Liver (tissue), 9 donors: ENCODE results near the gene HCK. TPM values are rescaled to one million over a fixed set of nuclear protein-coding genes. Genes with fewer than 3 reads are reported as not detected.

Experiments used
- DNase-seq: peaks from one replicate; pipeline ENCODE4 v3.0.0-alpha.2; 2017; ENCODE audit warnings: low spot score
- H3K27ac ChIP-seq, 2 donors: one replicate each; pipeline ENCODE4 v1.7.0; 2013; ENCODE audit warnings: inconsistent platforms in 2 of 2, low read length in 2 of 2, control low read depth in 1 of 2, low read depth in 1 of 2, mild to moderate bottlenecking in 1 of 2
- H3K27me3 ChIP-seq, 4 donors: one replicate each; pipeline versions ENCODE4 v1.6.1 to v1.7.0; 2013; ENCODE audit warnings: low read length in 3 of 4, inconsistent platforms in 1 of 4, mild to moderate bottlenecking in 1 of 4, moderate library complexity in 1 of 4; ENCODE audit not compliant: control insufficient read depth in 4 of 4, insufficient read depth in 4 of 4
- H3K36me3 ChIP-seq, 4 donors: one replicate each; pipeline versions ENCODE4 v1.6.1 to v1.7.0; 2013; ENCODE audit warnings: low read length in 3 of 4, mild to moderate bottlenecking in 3 of 4, low read depth in 1 of 4, moderate library complexity in 1 of 4; ENCODE audit not compliant: control insufficient read depth in 4 of 4, insufficient read depth in 3 of 4
- H3K4me1 ChIP-seq, 4 donors: one replicate each; pipeline versions ENCODE4 v1.6.1 to v1.7.0; 2013; ENCODE audit warnings: low read length in 3 of 4, mild to moderate bottlenecking in 3 of 4, moderate library complexity in 1 of 4; ENCODE audit not compliant: control insufficient read depth in 4 of 4, insufficient read depth in 4 of 4
- H3K4me3 ChIP-seq, 3 donors: one replicate each; pipeline versions ENCODE4 v1.6.1 to v1.7.0; 2013; ENCODE audit warnings: low read length in 3 of 3, control low read depth in 1 of 3, low read depth in 1 of 3, mild to moderate bottlenecking in 1 of 3
- H3K9ac ChIP-seq, 2 donors: one replicate each; pipeline ENCODE4 v1.7.0; 2013; ENCODE audit warnings: low read length in 2 of 2, mild to moderate bottlenecking in 2 of 2, moderate library complexity in 2 of 2, control low read depth in 1 of 2, low read depth in 1 of 2
- H3K9me3 ChIP-seq, 4 donors: one replicate each; pipeline versions ENCODE4 v1.6.1 to v1.7.0; 2013; ENCODE audit warnings: low read length in 3 of 4; ENCODE audit not compliant: control insufficient read depth in 4 of 4
- EGR1 ChIP-seq, 2 donors: IDR thresholded peaks; 2 replicates each; pipeline ENCODE4 v1.6.1; 2016 to 2018; ENCODE audit warnings: antibody characterized with exemption in 2 of 2, low read depth in 2 of 2
- FOXA1 ChIP-seq: IDR thresholded peaks from 2 replicates; pipeline ENCODE4 v1.6.1; 2016; ENCODE audit warnings: antibody characterized with exemption
- GABPA ChIP-seq, 2 donors: IDR thresholded peaks in 1 of 2; conservative IDR thresholded peaks in 1 of 2; 2 replicates each; pipeline ENCODE4 v1.6.1; 2016; ENCODE audit warnings: antibody characterized with exemption in 2 of 2, mild to moderate bottlenecking in 1 of 2, moderate library complexity in 1 of 2
- HNF4A ChIP-seq, 2 donors: conservative IDR thresholded peaks; 2 replicates each; pipeline ENCODE4 v1.6.1; 2016; ENCODE audit warnings: antibody characterized with exemption in 2 of 2, mild to moderate bottlenecking in 2 of 2
- HNF4G ChIP-seq: IDR thresholded peaks from 2 replicates; pipeline ENCODE4 v1.6.1; 2016; ENCODE audit warnings: antibody characterized with exemption
- JUND ChIP-seq, 2 donors: IDR thresholded peaks; 2 replicates each; pipeline ENCODE4 v1.6.1; 2016; ENCODE audit warnings: antibody characterized with exemption in 2 of 2
- NR2F2 ChIP-seq: IDR thresholded peaks from 2 replicates; pipeline ENCODE4 v1.6.1; 2016; ENCODE audit warnings: antibody characterized with exemption
- RXRA ChIP-seq, 2 donors: IDR thresholded peaks; 2 replicates each; pipeline ENCODE4 v1.6.1; 2017 to 2018; ENCODE audit warnings: antibody characterized with exemption in 2 of 2, mild to moderate bottlenecking in 1 of 2
- SP1 ChIP-seq: IDR thresholded peaks from 2 replicates; pipeline ENCODE4 v1.6.1; 2018; ENCODE audit warnings: antibody characterized with exemption, mild to moderate bottlenecking
- TAF1 ChIP-seq: conservative IDR thresholded peaks from 2 replicates; pipeline ENCODE4 v1.6.1; 2016; ENCODE audit warnings: antibody characterized with exemption, mild to moderate bottlenecking
- YY1 ChIP-seq: IDR thresholded peaks from 2 replicates; pipeline ENCODE4 v1.6.1; 2016; ENCODE audit warnings: antibody characterized with exemption, mild to moderate bottlenecking
- WGBS: extraction: QIAGEN DNeasy Blood & Tissue Kit; methylation state at CpG from one replicate; pipeline ENCODE4 v1.1.7; 2013; 5-methylcytosine and 5-hydroxymethylcytosine counted together
- polyA plus RNA-seq, 2 donors: library from polyadenylated mRNA; stranded (reverse) in 1 of 2; unstranded in 1 of 2; fragments of 200-250 nt in 1 of 2; fragments of >200 nt in 1 of 2; fragmentation: Nextera tagmentation in 1 of 2; extraction: Ambion mirVana in 1 of 2; gene quantifications; one replicate each; pipeline versions ENCODE4 v1.2.1 to v1.2.3, GENCODE V29; 2013 to 2015
- total RNA-seq, 2 donors: library from RNA; depleted of rRNA; stranded (reverse); fragments of >200 nt; gene quantifications; one replicate each; pipeline ENCODE4 v1.2.3, GENCODE V29; 2014
- TF ChIP-seq, protein P1 (sequence below): fragments of 150-350 bp; IDR thresholded peaks from 2 replicates; pipeline ENCODE4 v1.5.1; 2017; ENCODE audit warnings: improper control_type of control experiment, low read depth, low read length; ENCODE audit not compliant: missing input control
- TF ChIP-seq, protein P2 (sequence below): IDR thresholded peaks from 2 replicates; pipeline ENCODE4 v1.6.1; 2016; ENCODE audit warnings: antibody characterized with exemption
- TF ChIP-seq, protein P3 (sequence below): IDR thresholded peaks from 2 replicates; pipeline ENCODE4 v1.6.1; 2016; ENCODE audit warnings: antibody characterized with exemption
- donor health status: healthy.
- donor health status: healthy.
- donor health status: healthy.
- donor health status: healthy.
- donor health status: healthy.

HCK gene
- total and polyA plus RNA-seq, 4 donors, result 1.8 to 20.6 (median 10.2) TPM

DNA sequence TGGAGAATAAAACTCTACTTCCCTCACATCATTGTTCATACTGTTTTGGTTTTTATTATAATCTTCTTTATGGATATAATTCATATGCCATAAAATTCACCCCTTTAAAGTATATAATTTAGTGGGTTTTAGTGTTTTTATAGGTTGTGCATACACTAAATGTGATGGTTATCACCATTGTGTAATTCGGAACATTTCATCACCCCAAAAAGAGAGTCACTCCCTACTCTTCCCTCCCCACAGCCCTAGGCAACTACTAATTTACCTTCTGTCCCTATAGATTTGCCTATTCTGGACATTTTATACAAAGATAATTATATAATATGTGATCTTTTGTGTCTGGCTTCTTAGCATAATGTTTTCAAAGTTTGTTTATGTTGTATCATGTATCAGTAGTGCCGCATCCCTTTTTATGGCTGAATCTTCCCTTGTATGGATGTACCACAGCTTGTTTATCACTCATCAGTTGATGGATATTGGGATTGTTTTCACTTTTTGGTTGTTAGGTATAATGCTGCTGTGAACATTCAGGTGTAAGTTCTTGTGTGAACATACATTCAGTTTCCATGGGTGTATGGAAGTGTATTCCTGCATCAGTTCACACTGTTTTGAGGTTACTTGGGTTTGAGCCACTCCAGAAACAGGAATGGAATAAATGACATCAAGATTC lies 61.7 kb downstream of the HCK start (continued):
- TF ChIP-seq, protein P1, sequence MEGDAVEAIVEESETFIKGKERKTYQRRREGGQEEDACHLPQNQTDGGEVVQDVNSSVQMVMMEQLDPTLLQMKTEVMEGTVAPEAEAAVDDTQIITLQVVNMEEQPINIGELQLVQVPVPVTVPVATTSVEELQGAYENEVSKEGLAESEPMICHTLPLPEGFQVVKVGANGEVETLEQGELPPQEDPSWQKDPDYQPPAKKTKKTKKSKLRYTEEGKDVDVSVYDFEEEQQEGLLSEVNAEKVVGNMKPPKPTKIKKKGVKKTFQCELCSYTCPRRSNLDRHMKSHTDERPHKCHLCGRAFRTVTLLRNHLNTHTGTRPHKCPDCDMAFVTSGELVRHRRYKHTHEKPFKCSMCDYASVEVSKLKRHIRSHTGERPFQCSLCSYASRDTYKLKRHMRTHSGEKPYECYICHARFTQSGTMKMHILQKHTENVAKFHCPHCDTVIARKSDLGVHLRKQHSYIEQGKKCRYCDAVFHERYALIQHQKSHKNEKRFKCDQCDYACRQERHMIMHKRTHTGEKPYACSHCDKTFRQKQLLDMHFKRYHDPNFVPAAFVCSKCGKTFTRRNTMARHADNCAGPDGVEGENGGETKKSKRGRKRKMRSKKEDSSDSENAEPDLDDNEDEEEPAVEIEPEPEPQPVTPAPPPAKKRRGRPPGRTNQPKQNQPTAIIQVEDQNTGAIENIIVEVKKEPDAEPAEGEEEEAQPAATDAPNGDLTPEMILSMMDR, result no peak
- TF ChIP-seq, protein P2, sequence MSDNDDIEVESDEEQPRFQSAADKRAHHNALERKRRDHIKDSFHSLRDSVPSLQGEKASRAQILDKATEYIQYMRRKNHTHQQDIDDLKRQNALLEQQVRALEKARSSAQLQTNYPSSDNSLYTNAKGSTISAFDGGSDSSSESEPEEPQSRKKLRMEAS, result no peak
- TF ChIP-seq TAF1 (no peak), YY1 (no peak), EGR1 (IDR thresholded peaks at IDR 0.05; ENCODE audit: low read depth in 2 of 2) (no peak), SP1 (no peak)

DNA sequence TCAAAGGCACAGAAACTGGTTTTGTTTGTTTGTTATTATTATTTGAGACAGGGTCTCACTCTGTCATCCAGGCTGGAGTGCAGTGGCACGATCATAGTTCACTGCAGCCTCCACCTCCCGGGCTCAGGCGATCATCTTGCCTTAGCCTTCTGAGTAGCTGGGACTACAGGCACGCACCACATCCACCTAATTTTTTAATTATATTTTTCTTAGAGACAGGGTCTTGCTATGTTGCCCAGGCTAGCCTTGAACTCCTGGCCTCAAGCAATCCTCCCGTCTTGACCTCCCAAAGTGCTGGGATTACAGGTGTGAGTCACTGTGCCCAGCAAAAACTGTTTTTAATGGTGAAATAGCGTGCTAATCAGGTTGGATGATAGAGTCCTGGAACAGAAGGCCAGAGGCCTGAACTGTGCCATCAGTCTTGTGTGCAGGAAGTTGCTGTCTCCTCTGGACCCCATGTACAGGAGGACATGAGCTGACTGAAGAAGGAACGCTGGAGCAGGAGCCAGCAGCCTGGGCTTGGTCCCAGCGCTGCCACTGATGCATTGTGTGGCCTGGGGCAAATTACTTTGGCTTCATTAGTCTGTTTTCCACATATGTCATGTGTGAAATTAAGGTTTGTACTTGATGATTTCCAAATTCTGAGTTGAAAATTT lies 62.4 kb downstream of the HCK start:
- Histone ChIP-seq H3K9ac (no peak overlapping the region), H3K4me3 (no peak overlapping the region), H3K27ac (no peak overlapping the region), H3K9me3 (no peaks in the 10 kb centered on the region), H3K27me3 (no peaks in the 10 kb centered on the region), H3K4me1 (peaks cover 5 to 31% (median 20%) of the 10 kb centered on the region in 4 donors), H3K36me3 (peaks cover 0 to 6% (median 3%) of the 10 kb centered on the region in 4 donors)
- TF ChIP-seq JUND (IDR thresholded peaks at IDR 0.05) (no peak), NR2F2 (peak; percentile 43), TAF1 (no peak), HNF4G (no peak), FOXA1 (no peak)
- DNase-seq, result no peak
- WGBS, result 89% methylated on average over 8 of the region's 8 CpGs

DNA sequence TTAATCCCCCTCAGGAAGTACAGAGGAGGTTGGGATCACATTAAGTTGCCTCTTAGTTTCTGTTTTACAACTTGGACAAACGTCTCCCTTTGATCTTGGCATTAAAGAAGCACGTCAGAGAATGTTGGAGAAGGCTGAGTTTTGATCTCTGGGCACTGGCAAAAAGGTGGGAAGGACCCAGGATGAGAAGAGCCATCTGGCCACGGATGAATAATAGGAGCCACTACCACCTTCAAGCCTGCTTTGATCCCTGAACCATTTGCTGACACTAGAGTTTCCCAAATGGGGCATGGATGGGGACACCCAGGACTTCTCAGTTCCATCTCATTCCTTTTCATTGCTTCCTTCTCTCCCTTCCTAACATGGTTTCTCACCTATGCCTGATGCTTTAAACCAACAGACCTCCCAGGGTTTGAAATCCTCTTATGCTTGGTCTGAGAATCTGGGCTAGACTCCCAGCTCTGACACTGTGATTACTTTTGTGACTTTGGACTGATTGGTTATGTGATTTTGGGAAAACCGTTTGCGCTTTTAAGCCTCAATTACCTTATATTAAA lies 63.2 kb downstream of the HCK start:
- Histone ChIP-seq H3K4me3 (no peak overlapping the region), H3K9ac (no peak overlapping the region), H3K4me1 (peaks cover 5 to 29% (median 18%) of the 10 kb centered on the region in 4 donors), H3K27me3 (no peaks in the 10 kb centered on the region), H3K36me3 (peaks cover 0 to 6% (median 3%) of the 10 kb centered on the region in 4 donors), H3K9me3 (no peaks in the 10 kb centered on the region), H3K27ac (no peak overlapping the region)
- no peak for TF ChIP-seq SP1
- TF ChIP-seq GABPA (IDR thresholded peaks at IDR 0.05 in 1 of 2, conservative IDR thresholded peaks at IDR 0.05 in 1 of 2), result no peak
- TF ChIP-seq, protein P1, result no peak
- no peak for TF ChIP-seq JUND (IDR thresholded peaks at IDR 0.05)
- TF ChIP-seq, protein P2, result no peak
- TF ChIP-seq TAF1, result no peak
- TF ChIP-seq, protein P3, sequence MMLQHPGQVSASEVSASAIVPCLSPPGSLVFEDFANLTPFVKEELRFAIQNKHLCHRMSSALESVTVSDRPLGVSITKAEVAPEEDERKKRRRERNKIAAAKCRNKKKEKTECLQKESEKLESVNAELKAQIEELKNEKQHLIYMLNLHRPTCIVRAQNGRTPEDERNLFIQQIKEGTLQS, result no peak
- no peak for TF ChIP-seq HNF4G
- TF ChIP-seq EGR1 (IDR thresholded peaks at IDR 0.05; ENCODE audit: low read depth in 2 of 2), result no peak
- no peak for TF ChIP-seq FOXA1
- no peak for TF ChIP-seq HNF4A (conservative IDR thresholded peaks at IDR 0.05)
- TF ChIP-seq RXRA (IDR thresholded peaks at IDR 0.05), result no peak
- TF ChIP-seq YY1, result no peak
- DNase-seq, result no peak
- WGBS, result 75% methylated on average over 5 of the region's 5 CpGs
